ENCODE measurements around the gene TMIGD1. TPM values are rescaled to one million over a fixed set of nuclear protein-coding genes. Genes with fewer than 3 reads are reported as not detected.
A peak's percentile ranks its signal among the peaks of the same experiment; 100 is the strongest.

Gene TMIGD1
- total RNA-seq, 1 donor from 2014 or later = not detected

DNA sequence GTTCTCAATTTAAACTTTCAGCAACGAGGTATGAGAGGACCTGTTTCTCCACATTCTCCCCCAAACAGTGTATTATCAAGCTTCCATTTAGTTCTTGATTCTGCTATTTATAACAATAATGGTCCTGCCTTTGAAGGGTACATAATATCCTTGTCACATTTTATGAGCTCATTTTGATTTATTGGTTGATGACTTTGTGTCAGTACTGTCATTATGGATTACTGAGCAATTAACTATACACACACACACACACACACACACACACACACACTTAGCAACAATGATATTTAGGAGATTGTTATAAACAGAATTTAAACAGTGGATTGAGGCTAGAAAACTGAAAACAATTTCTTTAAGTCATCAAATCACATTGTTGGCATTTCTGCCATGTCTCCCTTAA lies 7.0 kb downstream of the TMIGD1 start:
- DNase-seq = no peak

DNA sequence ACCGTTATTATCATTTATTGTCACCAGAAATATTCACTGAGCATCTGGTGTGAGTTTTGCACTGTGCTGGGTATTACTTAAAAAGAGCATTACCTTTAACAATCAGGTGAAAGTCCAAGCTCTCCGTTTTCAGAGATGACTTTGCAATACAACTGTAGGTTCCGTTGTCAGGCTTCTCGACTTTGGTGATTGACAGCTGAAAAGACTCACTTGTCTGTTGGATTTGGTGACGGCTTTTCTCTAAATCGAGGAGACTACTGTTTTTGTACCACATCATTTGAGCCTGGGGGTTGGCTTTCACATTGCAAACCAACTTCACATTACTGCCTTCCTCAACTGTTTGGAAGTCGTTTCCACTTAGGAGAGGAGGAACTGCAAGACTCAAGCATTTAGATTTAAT lies 9.1 kb downstream of the TMIGD1 start:
- DNase-seq = no peak

DNA sequence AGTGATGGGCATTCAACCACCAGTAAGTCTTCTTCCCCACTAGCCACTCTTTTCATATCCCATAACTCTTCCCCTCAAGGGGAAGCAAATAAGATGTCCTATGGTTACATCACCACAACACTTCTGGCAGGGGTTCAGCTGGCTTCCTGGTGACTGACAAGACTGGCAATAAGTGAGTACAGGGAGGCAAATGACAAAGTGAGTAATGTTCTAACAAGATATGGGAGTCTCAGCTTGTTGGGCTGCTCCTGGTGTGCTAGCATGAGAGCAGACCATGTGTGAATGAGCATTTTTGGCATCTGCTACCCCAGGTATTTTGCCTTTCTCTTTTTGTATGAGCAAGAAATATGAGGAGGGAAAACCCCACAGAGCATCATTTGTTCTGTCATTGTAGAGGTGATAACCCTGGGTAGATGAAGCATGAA lies 9.9 kb downstream of the TMIGD1 start:
- DNase-seq = peak; percentile 19

DNA sequence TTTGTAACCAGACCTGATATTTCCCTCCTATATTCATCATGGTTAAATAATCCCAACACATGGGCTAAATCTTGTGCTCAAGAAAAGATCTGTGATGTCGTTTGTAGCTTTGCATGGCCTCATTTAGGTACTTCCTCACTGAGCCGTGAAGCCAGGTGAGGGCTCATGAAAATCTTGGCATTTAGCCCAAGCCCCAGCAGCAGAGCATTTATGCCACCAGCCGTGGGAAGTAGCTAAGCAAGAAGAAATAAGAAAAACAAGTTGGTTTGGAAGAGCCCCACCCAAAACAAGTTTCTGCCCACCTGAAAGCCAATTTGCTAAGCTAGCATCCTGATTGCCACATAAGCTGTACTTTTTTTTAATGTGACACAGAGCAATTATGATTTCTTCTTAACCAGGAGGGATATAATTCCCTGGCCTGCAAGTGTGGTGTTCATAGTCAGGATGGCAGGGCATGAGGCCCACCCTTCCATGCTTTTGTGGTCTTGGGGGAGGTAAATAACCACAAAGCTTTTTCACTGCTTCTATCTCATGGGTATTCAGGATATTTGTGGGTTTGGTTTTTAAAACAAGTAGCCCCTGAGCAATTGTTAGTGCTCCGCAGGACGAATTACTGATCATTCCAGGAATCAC lies 10.5 kb downstream of the TMIGD1 start:
- no peak for DNase-seq

DNA sequence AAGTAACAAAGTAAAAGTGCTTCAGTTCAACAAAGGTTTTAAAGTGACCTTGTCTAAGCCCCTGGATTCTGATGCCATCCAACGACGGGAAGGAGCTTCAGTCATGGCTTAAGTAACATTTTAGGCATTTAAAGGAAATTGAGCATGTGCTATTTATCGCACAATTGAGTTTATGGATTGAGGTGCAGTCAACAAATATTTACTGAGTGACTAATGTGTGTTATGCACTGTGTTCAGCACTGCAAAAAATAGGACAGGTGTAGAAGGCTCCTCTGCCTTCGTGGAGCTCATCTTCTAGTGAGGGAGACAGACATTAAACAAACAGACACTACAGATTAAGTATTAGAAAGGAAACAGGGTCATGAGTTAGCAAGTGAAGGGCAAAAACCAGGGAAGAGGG lies 12.5 kb downstream of the TMIGD1 start:
- no peak for DNase-seq

DNA sequence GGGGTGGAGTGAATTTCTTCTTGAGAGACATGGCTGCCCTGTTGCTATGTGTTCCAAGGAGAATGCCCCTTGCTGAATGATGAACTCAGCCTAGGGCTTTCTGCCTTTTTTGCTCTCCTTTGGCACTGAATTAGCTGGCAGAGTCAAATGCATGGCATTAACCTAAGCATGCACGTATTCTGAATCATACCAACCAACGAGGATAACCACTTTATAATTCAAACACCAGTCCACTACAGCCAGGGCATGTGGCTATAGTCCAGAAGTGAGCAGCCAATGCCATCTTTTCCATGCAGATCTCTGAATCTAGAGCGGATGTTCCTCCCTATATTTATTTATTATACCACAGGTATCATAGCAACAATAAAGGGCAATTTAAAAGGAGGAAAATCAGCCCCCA lies 15.7 kb downstream of the TMIGD1 start:
- no peak for DNase-seq

DNA sequence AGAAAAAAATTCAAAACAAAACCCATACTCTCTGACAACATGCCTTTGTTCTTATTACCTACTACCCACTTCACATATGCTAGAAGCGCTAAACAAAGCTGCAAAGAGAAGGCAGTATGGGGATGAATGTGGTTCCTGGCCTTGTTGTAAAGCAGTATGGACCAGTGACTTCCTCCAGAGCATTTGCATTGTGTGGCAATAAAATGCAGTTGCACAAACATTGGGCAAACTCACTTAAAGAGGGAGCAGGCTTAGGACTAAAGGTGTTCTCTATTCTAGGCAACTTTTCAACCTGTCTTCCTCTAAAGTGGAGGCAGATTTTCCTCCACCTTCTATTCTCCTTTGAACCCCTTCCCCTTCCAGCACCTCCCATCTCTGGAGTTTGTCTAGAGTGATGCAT lies 17.1 kb downstream of the TMIGD1 start:
- no peak for DNase-seq

DNA sequence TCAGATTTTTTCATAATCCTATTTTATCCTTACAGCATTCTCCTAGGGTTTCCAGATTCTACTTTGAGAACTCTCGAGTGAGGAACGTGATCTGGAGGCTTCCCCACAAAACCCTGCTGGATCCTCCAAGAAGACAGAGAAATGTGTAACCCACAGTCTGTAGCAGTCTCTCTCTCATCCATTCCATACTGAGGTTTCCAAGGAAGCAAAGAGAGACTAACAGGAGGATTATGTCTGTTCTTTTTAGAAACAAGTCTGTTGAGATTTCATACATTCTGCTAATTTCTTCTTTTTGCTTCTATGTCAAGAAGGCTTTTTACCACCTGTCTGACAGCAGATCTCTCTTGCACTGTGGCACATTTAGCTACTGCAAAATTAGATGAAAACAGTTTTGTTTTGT lies 18.8 kb downstream of the TMIGD1 start:
- no peak for DNase-seq

DNA sequence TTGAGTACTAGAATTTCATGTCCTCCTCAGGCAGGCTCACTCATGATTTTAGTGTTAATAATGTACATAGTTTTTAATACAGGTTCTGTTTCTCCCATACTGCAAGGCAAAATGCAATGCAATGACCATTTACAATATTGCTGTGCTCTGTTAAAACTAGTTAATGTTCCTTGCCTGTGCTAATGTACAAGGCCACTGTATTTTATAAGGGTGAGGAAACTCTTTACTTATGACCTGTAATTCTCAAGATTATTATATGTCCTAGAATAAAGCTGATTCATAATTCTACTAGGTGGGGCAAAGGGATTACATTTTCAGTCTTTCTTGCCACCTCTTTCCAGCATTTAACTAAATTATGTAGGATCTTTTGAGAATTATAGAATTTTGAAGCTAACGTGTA lies 19.4 kb downstream of the TMIGD1 start:
- no peak for DNase-seq

DNA sequence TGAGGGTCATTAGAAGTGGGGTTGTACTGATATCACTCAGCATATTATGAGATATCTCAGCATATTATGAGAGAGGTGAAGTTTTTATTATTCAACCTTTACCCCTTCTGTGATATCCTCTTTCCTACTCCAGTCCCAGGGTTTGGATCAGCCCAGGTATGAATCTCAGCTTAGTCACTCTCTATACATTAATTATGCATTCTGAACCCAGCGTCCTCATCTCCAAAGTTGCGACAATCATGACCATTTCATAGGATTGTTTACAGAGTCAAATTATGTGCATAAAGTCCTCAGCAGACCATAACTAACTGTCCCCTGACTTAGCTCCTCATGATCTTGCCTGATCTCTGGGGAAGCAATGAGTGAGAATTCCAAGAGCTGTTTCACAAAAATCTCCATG lies 21.6 kb downstream of the TMIGD1 start:
- no peak for DNase-seq

DNA sequence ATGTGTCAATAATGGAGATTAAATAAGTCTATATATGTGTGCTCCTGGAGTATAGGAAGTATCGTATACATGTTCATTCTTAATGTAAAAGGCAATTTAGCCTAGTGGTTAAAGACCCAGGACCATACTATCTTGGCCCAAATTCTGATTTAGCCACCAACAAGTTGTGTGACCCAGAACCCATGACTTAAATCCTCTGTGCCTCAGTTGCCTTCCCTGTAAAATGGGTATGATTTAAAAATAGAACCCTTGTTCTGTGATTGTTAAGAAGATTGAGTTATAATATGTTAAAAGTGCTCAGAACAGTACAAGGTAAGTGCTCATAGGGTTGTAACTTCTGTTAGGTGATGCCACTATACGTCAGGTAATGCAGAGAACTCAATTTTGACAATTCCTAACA lies 23.3 kb downstream of the TMIGD1 start:
- no peak for DNase-seq

DNA sequence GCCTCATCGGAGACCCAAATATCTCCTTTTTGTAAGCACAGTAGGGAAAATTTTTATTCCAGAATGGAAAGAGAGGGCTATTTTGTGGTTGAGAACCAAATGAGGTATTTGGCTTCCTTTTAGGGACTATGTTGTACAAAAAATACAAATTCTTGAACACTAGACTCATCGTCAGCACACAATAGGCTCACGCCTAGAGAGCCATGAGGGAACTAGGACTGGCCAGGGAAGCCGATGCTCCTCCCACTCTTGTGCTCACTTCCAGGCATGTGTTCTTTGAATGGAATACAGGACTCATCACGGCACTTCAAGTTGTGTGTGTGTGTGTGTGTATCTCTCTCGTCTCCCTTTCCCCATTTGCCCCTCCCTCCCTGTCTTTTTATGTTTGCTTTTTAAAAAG lies 24.3 kb downstream of the TMIGD1 start:
- no peak for DNase-seq

DNA sequence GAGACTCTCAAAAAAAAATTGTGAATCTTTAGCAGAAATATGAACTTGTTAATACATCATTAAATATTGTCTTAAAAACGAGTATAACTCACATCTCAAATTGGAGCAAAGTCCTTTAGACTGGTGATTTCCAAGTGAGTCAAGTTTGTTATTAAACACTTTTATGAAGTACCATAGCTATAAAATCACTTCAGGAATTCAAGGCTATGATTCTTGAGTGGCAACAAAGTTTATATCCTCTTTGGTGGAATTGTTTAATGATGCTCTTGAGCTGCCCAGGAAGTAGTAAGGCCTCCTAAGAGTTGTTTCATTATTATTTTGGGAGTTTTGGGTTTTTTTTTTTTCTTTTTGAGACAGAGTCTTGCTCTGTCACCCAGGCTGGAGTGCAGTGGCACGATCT lies 25.5 kb downstream of the TMIGD1 start:
- no peak for DNase-seq

DNA sequence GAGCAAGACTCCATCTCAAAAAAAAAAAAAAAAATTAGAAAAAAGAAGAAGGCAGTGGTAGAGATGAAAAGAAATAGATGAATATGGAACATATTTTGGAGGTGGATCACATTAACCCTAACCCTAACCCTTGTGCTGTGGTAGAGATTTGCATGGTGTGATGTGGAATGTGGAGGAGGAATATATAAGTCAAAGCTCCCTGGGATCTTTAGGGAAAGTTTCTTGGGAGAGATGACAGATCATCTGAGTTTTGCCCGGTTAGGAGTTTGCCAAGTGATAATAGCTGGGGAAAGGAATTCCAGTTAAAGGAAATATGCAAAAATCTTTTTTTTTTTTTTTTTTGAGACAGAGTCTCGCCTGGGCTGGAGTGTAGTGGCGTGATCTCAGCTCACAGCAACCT lies 29.1 kb downstream of the TMIGD1 start:
- no peak for DNase-seq

DNA sequence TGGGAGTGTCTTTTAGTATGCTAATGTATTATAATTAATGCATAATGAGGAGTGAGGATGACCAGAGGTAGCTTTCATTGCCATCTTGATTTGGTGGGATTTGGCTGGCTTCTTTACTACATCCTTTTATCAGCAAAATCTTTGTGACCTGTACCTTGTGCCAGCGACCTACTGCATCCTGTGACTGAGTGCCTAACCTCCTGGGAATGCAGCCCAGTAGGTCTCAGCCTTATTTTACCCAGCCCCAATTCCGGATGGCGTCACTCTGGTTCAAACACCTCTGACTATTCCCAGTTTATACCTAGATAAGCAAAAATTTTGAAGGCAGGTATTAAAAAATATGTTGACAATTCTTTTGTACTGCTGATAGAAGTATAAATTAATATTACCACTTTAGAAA lies 31.6 kb downstream of the TMIGD1 start:
- DNase-seq = no peak

DNA sequence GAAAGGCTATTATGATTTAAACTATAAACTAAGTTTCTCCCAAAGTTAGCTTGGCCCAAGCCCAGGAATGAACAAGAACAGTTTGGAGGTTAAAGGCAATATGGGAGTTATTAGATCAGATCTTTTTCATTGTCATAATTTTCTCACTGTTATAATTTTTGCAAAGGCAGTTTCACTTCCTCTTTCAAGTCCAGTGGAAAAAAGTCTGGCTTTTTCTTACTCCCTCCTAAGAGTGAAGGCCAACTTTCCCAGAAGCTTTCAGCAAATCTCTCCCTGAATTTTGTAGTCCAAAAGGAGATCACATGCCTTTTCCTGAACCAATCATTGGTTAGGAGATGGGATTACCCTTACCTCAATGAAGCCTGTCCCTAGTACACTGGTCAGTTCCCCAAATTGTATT lies 33.0 kb downstream of the TMIGD1 start:
- DNase-seq = no peak

DNA sequence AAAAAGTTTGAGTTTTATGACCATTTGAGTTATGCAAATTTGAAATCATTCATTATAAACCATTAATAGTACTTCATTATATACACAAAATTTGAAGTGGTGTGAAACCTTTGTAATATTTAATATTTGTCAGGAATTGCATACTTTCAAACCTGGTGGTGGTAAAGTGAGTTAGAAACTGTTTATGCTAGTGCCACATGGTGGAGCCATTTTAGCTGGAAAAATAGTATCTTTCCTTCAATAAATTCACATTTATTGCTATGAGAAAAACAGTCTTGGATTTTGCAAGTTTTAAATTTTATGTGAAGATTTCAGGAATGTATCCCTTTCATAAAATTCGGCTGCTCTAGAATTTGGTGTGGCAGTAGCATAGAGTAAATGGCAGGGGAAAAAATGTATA lies 34.9 kb downstream of the TMIGD1 start:
- no peak for DNase-seq

DNA sequence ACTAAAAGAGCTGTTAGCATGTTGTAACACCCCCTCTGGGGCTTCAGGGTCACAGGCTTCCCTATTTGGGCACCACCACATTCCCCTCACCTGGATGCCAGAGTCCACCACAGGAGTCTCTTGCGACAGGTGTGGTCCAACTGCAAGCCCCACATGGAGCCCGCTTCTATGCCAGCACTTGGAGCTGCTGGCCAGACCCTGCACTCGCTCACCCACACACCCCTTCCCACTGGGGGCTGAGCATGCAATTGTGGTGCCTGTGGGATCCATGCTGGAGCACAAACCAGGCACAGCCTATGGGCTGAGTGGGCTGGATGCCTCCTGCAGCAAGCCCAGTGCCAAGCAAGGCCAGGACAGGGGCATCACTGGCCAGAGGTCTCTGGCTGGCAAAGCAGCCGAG lies 36.1 kb downstream of the TMIGD1 start:
- DNase-seq = no peak

DNA sequence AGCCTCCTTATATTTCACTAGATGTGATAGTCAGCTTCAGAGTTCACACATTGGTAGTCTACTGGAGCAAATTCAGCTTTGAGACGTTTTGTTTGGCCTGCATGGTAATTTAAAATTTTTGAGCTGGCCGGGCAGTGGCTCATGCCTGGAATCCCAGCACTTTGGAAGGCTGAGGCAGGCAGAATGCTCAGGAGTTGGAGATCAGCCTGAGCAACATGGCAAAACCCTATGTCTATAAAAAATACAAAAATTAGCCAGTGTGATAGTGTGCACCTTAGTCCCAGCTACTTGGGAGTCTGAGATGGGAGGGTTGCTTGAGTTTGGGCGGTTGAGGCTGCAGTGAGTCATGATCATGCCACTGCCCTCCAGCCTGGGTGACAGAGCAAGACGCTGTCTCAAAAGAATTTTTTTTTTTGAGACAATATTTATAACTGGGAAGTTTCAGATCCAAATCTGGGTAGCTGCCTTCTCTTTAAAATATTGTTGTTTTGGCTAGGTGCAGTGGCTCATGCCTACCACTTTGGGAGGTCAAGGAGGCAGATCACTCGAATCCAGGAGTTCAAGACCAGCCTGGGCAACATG lies 37.3 kb downstream of the TMIGD1 start:
- DNase-seq = no peak

DNA sequence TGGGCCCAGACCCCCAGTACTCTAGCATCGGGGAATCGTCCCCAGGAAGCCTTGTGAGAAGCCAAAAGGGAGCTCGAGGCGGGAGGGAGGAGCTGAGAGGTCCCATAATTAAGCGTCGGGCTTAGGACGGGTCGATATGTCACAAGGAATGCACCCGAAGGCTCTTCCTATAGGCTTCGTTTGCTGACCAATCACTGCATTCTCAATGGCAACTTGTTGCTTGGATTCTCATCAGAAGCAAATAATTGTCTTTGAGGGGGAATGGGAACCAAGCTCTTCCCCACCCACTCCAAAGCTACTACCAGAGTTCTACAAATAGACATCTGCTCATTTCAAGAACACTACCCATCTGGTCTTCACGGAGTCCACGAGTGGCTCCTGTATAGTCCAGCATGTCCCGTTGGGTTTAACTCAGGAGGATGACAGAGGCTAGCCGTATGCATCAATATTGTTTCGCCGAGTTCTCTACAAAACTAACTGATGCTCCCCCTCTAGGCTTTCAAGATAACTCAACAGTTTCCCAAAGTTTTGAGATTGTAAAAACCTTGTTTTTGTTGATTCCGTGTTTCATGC lies 41.5 kb downstream of the TMIGD1 start:
- DNase-seq = peak; percentile 66

DNA sequence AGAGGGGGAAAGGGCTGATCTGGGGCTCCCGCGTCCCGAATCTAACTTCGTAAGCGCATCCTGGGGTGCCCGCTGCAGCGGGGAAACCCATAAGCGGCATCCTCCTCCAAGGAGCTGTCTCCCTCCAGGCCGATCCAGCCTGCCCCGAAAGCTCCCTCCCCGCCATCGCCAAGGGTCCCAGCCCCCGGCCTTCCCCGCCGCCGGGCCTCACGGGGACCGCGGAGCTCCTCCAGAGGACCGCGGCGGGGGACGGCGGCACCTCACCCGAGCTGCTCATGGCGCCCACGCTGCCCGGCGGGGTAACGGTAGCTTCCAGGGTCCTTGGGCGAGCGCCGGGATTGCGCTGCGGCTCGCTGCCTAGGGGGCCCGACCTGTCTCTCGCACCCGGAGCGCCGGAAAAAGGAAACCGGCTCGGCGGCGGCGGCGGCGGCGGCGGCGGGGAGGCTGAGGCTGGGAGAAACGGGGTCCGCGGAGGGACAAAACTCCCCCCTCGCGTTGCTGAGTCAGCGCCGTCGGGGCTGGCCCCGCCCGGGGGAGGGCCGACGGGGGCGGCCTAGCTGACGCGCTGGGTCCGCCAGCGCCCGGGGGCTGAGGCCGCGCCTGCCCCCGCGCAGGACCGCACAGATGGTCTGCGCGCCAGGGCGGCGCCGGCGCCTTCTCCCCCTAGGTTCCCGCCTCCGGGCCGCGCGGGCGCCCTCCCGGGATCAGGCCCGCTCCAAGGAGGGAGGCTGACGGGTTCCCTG lies 42.1 kb downstream of the TMIGD1 start, which contains the start of gene BLMH:
Gene BLMH (minus strand): TSS at position 402 of the 743 bp plus-strand sequence. CDS start 125 bp downstream, at position 277.
- DNase-seq = peak; percentile 91

DNA sequence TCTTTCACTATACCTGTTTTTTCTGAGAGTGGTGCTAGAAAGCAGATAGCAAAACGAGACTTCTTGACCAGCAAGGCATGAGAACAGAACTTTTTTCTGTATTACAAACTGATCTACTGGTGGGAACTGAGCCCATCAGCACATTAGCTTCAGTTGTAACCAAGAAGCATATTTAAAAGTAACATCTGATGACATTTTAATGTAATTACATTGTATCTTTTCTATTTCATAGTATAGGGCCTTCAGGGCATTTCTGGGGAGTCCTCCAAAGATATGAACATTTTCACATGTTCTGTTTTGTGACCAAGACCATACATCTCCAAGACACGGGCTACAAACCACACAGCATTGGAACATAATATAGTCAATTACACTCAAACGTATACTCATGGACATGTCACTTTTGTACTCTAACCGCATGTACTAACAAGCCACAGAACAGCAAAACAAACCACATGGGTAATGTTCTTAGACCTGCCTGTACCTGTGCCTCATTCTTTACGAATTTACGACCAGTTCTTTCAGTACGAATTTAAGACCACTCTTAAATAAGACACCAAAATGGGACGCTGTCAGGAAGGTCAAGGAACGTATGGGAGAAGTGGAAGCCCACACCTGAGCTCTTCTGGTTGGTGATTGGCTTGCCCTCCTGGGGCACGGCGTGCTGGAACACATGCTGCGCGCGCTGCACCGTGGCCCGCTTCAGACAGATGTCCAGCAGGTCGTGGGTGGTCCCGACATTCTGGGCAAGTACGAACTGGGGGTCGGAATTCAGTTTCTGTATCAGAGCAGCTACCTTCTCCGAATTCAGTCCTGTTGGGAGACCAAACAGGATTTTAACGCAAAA lies 42.9 kb downstream of the TMIGD1 start:
- peak; percentile 55 for DNase-seq

All from tongue (tissue), 2 donors.